Measurements from ENCODE around the gene GNB3.

Gene GNB3

GRCh38 chr12:6828781-6829535 is 11.8 kb upstream of the GNB3 start:
- H3K4me1 ChIP-seq (ENCODE audit: control insufficient read depth, insufficient read depth, low read length): peaks cover 35% of the 10 kb centered on the region
- H3K27me3 ChIP-seq (ENCODE audit: control insufficient read depth in 1 of 2, insufficient read depth in 2 of 2, low read length in 2 of 2): no peaks in the 10 kb centered on the region
- H3K36me3 ChIP-seq (ENCODE audit: control insufficient read depth in 2 of 2, insufficient read depth in 2 of 2, low read length in 2 of 2): peaks cover 12 to 19% of the 10 kb centered on the region in 2 donors
- no peaks in the 10 kb centered on the region for H3K9me3 ChIP-seq (ENCODE audit: control insufficient read depth in 2 of 2, low read length in 2 of 2)
- H3K9ac ChIP-seq (ENCODE audit: low read length in 2 of 2): peak overlapping the region; percentile 75 to 79
- H3K4me3 ChIP-seq (ENCODE audit: low read length in 2 of 2): peak overlapping the region; percentile 85 to 89
- peak overlapping the region; percentile 67 for H3K27ac ChIP-seq (ENCODE audit: low read length)

GRCh38 chr12:6829536-6830220 is 11.0 kb upstream of the GNB3 start:
- Histone ChIP-seq H3K4me1 (ENCODE audit: control insufficient read depth, insufficient read depth, low read length) (peaks cover 34% of the 10 kb centered on the region), H3K9ac (ENCODE audit: low read length in 2 of 2) (peak overlapping the region; percentile 75 to 79), H3K9me3 (ENCODE audit: control insufficient read depth in 2 of 2, low read length in 2 of 2) (no peaks in the 10 kb centered on the region), H3K4me3 (ENCODE audit: low read length in 2 of 2) (peak overlapping the region; percentile 85 to 89), H3K27me3 (ENCODE audit: control insufficient read depth in 1 of 2, insufficient read depth in 2 of 2, low read length in 2 of 2) (no peaks in the 10 kb centered on the region), H3K27ac (ENCODE audit: low read length) (peak overlapping the region; percentile 67), H3K36me3 (ENCODE audit: control insufficient read depth in 2 of 2, insufficient read depth in 2 of 2, low read length in 2 of 2) (peaks cover 12 to 22% of the 10 kb centered on the region in 2 donors)

- Histone ChIP-seq H3K36me3 (ENCODE audit: control insufficient read depth in 2 of 2, insufficient read depth in 2 of 2, low read length in 2 of 2) (peaks cover 12 to 22% of the 10 kb centered on the region in 2 donors), H3K4me3 (ENCODE audit: low read length in 2 of 2) (peak overlapping the region in 1 of 2 donors; percentile 89)
Observed at GRCh38 chr12:6830286-6830890, 10.3 kb upstream of the GNB3 start.

GRCh38 chr12:6830999-6831398 is 9.7 kb upstream of the GNB3 start:
- H3K27me3 ChIP-seq (ENCODE audit: control insufficient read depth in 1 of 2, insufficient read depth in 2 of 2, low read length in 2 of 2): no peaks in the 10 kb centered on the region
- H3K4me1 ChIP-seq (ENCODE audit: control insufficient read depth, insufficient read depth, low read length): peaks cover 21% of the 10 kb centered on the region
- no peak overlapping the region for H3K27ac ChIP-seq (ENCODE audit: low read length)
- no peaks in the 10 kb centered on the region for H3K9me3 ChIP-seq (ENCODE audit: control insufficient read depth in 2 of 2, low read length in 2 of 2)
- H3K9ac ChIP-seq (ENCODE audit: low read length in 2 of 2): no peak overlapping the region
- peaks cover 12 to 22% of the 10 kb centered on the region in 2 donors for H3K36me3 ChIP-seq (ENCODE audit: control insufficient read depth in 2 of 2, insufficient read depth in 2 of 2, low read length in 2 of 2)
- no peak overlapping the region for H3K4me3 ChIP-seq (ENCODE audit: low read length in 2 of 2)

More at GRCh38 chr12:6830286-6830890, 10.3 kb upstream of the GNB3 start:
- no peaks in the 10 kb centered on the region for H3K27me3 ChIP-seq (ENCODE audit: control insufficient read depth in 1 of 2, insufficient read depth in 2 of 2, low read length in 2 of 2)
- peak overlapping the region in 1 of 2 donors; percentile 21 for H3K9ac ChIP-seq (ENCODE audit: low read length in 2 of 2)
- H3K27ac ChIP-seq (ENCODE audit: low read length): no peak overlapping the region
- H3K9me3 ChIP-seq (ENCODE audit: control insufficient read depth in 2 of 2, low read length in 2 of 2): no peaks in the 10 kb centered on the region
- H3K4me1 ChIP-seq (ENCODE audit: control insufficient read depth, insufficient read depth, low read length): peaks cover 27% of the 10 kb centered on the region

GRCh38 chr12:6831450-6831995 is 9.2 kb upstream of the GNB3 start:
- Histone ChIP-seq H3K4me1 (ENCODE audit: control insufficient read depth, insufficient read depth, low read length) (peaks cover 21% of the 10 kb centered on the region), H3K4me3 (ENCODE audit: low read length in 2 of 2) (no peak overlapping the region), H3K27me3 (ENCODE audit: control insufficient read depth in 1 of 2, insufficient read depth in 2 of 2, low read length in 2 of 2) (no peaks in the 10 kb centered on the region), H3K9me3 (ENCODE audit: control insufficient read depth in 2 of 2, low read length in 2 of 2) (no peaks in the 10 kb centered on the region), H3K36me3 (ENCODE audit: control insufficient read depth in 2 of 2, insufficient read depth in 2 of 2, low read length in 2 of 2) (peaks cover 12 to 23% of the 10 kb centered on the region in 2 donors), H3K27ac (ENCODE audit: low read length) (no peak overlapping the region), H3K9ac (ENCODE audit: low read length in 2 of 2) (no peak overlapping the region)

GRCh38 chr12:6832125-6832524 is 8.6 kb upstream of the GNB3 start:
- no peak overlapping the region for H3K27ac ChIP-seq (ENCODE audit: low read length)
- H3K36me3 ChIP-seq (ENCODE audit: control insufficient read depth in 2 of 2, insufficient read depth in 2 of 2, low read length in 2 of 2): peaks cover 12 to 27% of the 10 kb centered on the region in 2 donors
- no peak overlapping the region for H3K9ac ChIP-seq (ENCODE audit: low read length in 2 of 2)
- peaks cover 15% of the 10 kb centered on the region for H3K4me1 ChIP-seq (ENCODE audit: control insufficient read depth, insufficient read depth, low read length)
- no peak overlapping the region for H3K4me3 ChIP-seq (ENCODE audit: low read length in 2 of 2)
- H3K27me3 ChIP-seq (ENCODE audit: control insufficient read depth in 1 of 2, insufficient read depth in 2 of 2, low read length in 2 of 2): no peaks in the 10 kb centered on the region
- H3K9me3 ChIP-seq (ENCODE audit: control insufficient read depth in 2 of 2, low read length in 2 of 2): no peaks in the 10 kb centered on the region

GRCh38 chr12:6833189-6833890 is 7.4 kb upstream of the GNB3 start:
- no peak overlapping the region for H3K4me3 ChIP-seq (ENCODE audit: low read length in 2 of 2)
- no peaks in the 10 kb centered on the region for H3K9me3 ChIP-seq (ENCODE audit: control insufficient read depth in 2 of 2, low read length in 2 of 2)
- no peak overlapping the region for H3K27ac ChIP-seq (ENCODE audit: low read length)
- H3K9ac ChIP-seq (ENCODE audit: low read length in 2 of 2): no peak overlapping the region
- no peaks in the 10 kb centered on the region for H3K27me3 ChIP-seq (ENCODE audit: control insufficient read depth in 1 of 2, insufficient read depth in 2 of 2, low read length in 2 of 2)
- H3K36me3 ChIP-seq (ENCODE audit: control insufficient read depth in 2 of 2, insufficient read depth in 2 of 2, low read length in 2 of 2): peaks cover 18 to 39% of the 10 kb centered on the region in 2 donors
- H3K4me1 ChIP-seq (ENCODE audit: control insufficient read depth, insufficient read depth, low read length): peaks cover 9% of the 10 kb centered on the region

GRCh38 chr12:6834254-6834653 is 6.5 kb upstream of the GNB3 start:
- no peak overlapping the region for H3K4me3 ChIP-seq (ENCODE audit: low read length in 2 of 2)
- no peaks in the 10 kb centered on the region for H3K27me3 ChIP-seq (ENCODE audit: control insufficient read depth in 1 of 2, insufficient read depth in 2 of 2, low read length in 2 of 2)
- H3K4me1 ChIP-seq (ENCODE audit: control insufficient read depth, insufficient read depth, low read length): peaks cover 9% of the 10 kb centered on the region
- H3K27ac ChIP-seq (ENCODE audit: low read length): no peak overlapping the region
- H3K9me3 ChIP-seq (ENCODE audit: control insufficient read depth in 2 of 2, low read length in 2 of 2): no peaks in the 10 kb centered on the region
- peaks cover 18 to 47% of the 10 kb centered on the region in 2 donors for H3K36me3 ChIP-seq (ENCODE audit: control insufficient read depth in 2 of 2, insufficient read depth in 2 of 2, low read length in 2 of 2)
- H3K9ac ChIP-seq (ENCODE audit: low read length in 2 of 2): no peak overlapping the region

GRCh38 chr12:6834873-6835272 is 5.9 kb upstream of the GNB3 start:
- peaks cover 4% of the 10 kb centered on the region for H3K4me1 ChIP-seq (ENCODE audit: control insufficient read depth, insufficient read depth, low read length)
- peaks cover 18 to 49% of the 10 kb centered on the region in 2 donors for H3K36me3 ChIP-seq (ENCODE audit: control insufficient read depth in 2 of 2, insufficient read depth in 2 of 2, low read length in 2 of 2)
- no peaks in the 10 kb centered on the region for H3K9me3 ChIP-seq (ENCODE audit: control insufficient read depth in 2 of 2, low read length in 2 of 2)
- no peak overlapping the region for H3K27ac ChIP-seq (ENCODE audit: low read length)
- H3K27me3 ChIP-seq (ENCODE audit: control insufficient read depth in 1 of 2, insufficient read depth in 2 of 2, low read length in 2 of 2): no peaks in the 10 kb centered on the region
- no peak overlapping the region for H3K4me3 ChIP-seq (ENCODE audit: low read length in 2 of 2)
- no peak overlapping the region for H3K9ac ChIP-seq (ENCODE audit: low read length in 2 of 2)

- Histone ChIP-seq H3K27ac (ENCODE audit: low read length) (no peak overlapping the region), H3K9ac (ENCODE audit: low read length in 2 of 2) (no peak overlapping the region), H3K4me1 (ENCODE audit: control insufficient read depth, insufficient read depth, low read length) (no peaks in the 10 kb centered on the region), H3K9me3 (ENCODE audit: control insufficient read depth in 2 of 2, low read length in 2 of 2) (no peaks in the 10 kb centered on the region), H3K27me3 (ENCODE audit: control insufficient read depth in 1 of 2, insufficient read depth in 2 of 2, low read length in 2 of 2) (no peaks in the 10 kb centered on the region), H3K36me3 (ENCODE audit: control insufficient read depth in 2 of 2, insufficient read depth in 2 of 2, low read length in 2 of 2) (peaks cover 14 to 42% of the 10 kb centered on the region in 2 donors), H3K4me3 (ENCODE audit: low read length in 2 of 2) (no peak overlapping the region)
Observed at GRCh38 chr12:6836851-6837250, 3.9 kb upstream of the GNB3 start.
